K562 (cell line): ENCODE data around the gene RPL36AL. TPM values are rescaled to one million over a fixed set of nuclear protein-coding genes. Genes with fewer than 3 reads are reported as not detected.

Source experiments
- E2F3 ChIP-seq: fragments of 250-450 bp; sonication (Bioruptor Pico); IDR thresholded peaks from 2 replicates; pipeline ENCODE4 v1.4.0; 2020; ENCODE audit warnings: mild to moderate bottlenecking
- ETV6 ChIP-seq, 3 experiments: fragments of 150-350 bp in 1 of 3; sonication (generic) in 1 of 3; formaldehyde crosslinking in 1 of 3; IDR thresholded peaks; 2 replicates each; pipeline versions ENCODE4 v1.6.1 to v1.8.0; 2014 to 2022; ENCODE audit warnings: borderline replicate concordance in 2 of 3, low read depth in 2 of 3, antibody characterized with exemption in 1 of 3, low read length in 1 of 3, mild to moderate bottlenecking in 1 of 3, missing genetic modification reagents in 1 of 3
- GABPB1 ChIP-seq: sonication (generic); formaldehyde crosslinking; IDR thresholded peaks from 2 replicates; pipeline ENCODE4 v1.8.0; 2022; ENCODE audit warnings: mild to moderate bottlenecking, missing genetic modification reagents
- HCFC1 ChIP-seq: IDR thresholded peaks from 2 replicates; pipeline ENCODE4 v1.6.1; 2012; ENCODE audit warnings: low read depth, low read length, improper control_type of control experiment
- HSF4 ChIP-seq: fragments of 250-450 bp; sonication (Bioruptor Pico); IDR thresholded peaks from 2 replicates; pipeline ENCODE4 v2.1.2; 2022; ENCODE audit warnings: mild to moderate bottlenecking, moderate library complexity, borderline replicate concordance
- KLF1 ChIP-seq: fragments of 450-650 bp; IDR thresholded peaks from 2 replicates; pipeline ENCODE4 v1.6.1; 2016; ENCODE audit warnings: missing genetic modification characterization, missing compliant biosample characterization
- MCM2 ChIP-seq: fragments of 450-650 bp; IDR thresholded peaks from 2 replicates; pipeline ENCODE4 v1.6.1; 2017; ENCODE audit warnings: low read depth, mild to moderate bottlenecking
- MYBL2 ChIP-seq, 2 experiments: fragments of 450-650 bp in 1 of 2; sonication (generic) in 1 of 2; formaldehyde crosslinking in 1 of 2; IDR thresholded peaks; 2 replicates each; pipeline versions ENCODE4 v1.6.1 to v1.8.1; 2017 to 2022; ENCODE audit warnings: borderline replicate concordance in 1 of 2, inconsistent platforms in 1 of 2, low read depth in 1 of 2, mild to moderate bottlenecking in 1 of 2, missing genetic modification reagents in 1 of 2, moderate library complexity in 1 of 2
- RAD21 ChIP-seq, 2 experiments: fragments of 250-450 bp in 1 of 2; fragments of 450-650 bp in 1 of 2; sonication (Bioruptor Pico) in 1 of 2; formaldehyde crosslinking in 1 of 2; IDR thresholded peaks in 1 of 2; conservative IDR thresholded peaks in 1 of 2; 2 replicates each; pipeline versions ENCODE4 v1.4.0 to v1.8.0; 2020 to 2022; ENCODE audit warnings: mild to moderate bottlenecking in 2 of 2, moderate library complexity in 1 of 2
- SMC3 ChIP-seq: conservative IDR thresholded peaks from 2 replicates; pipeline ENCODE4 v1.6.1; 2011; ENCODE audit warnings: low read depth, low read length, improper control_type of control experiment; ENCODE audit not compliant: insufficient read depth
- SRSF1 ChIP-seq: fragments of 200-400 bp; formaldehyde crosslinking; IDR thresholded peaks from 2 replicates; pipeline ENCODE4 v1.6.1; 2017; ENCODE audit warnings: mild to moderate bottlenecking, low read depth, low read length, moderate library complexity
- SRSF7 ChIP-seq: fragments of 200-400 bp; formaldehyde crosslinking; optimal IDR thresholded peaks from 2 replicates; pipeline ENCODE3; 2017; ENCODE audit warnings: mild to moderate bottlenecking, low read depth, low read length
- SUPT5H ChIP-seq: fragments of 450-650 bp; IDR thresholded peaks from 2 replicates; pipeline ENCODE4 v1.6.1; 2016
- TEAD4 ChIP-seq, 2 experiments: sonication (generic) in 1 of 2; formaldehyde crosslinking in 1 of 2; IDR thresholded peaks; 2 replicates each; pipeline versions ENCODE4 v1.6.1 to v1.8.0; 2012 to 2022; ENCODE audit warnings: borderline replicate concordance in 1 of 2, inconsistent platforms in 1 of 2, low read length in 1 of 2, mild to moderate bottlenecking in 1 of 2, missing genetic modification reagents in 1 of 2
- TGIF2 ChIP-seq: sonication (generic); formaldehyde crosslinking; IDR thresholded peaks from 2 replicates; pipeline ENCODE4 v1.8.1; 2022; ENCODE audit warnings: mild to moderate bottlenecking, missing genetic modification reagents, moderate library complexity
- XRCC3 ChIP-seq: fragments of 450-650 bp; IDR thresholded peaks from 2 replicates; pipeline ENCODE4 v1.6.1; 2017; ENCODE audit warnings: mild to moderate bottlenecking, moderate library complexity
- ZNF592 ChIP-seq: fragments of 450-650 bp; IDR thresholded peaks from 2 replicates; pipeline ENCODE4 v1.6.1; 2017; ENCODE audit warnings: antibody characterized with exemption, mild to moderate bottlenecking
- ZNF707 ChIP-seq: fragments of 250-450 bp; sonication (Bioruptor Pico); conservative IDR thresholded peaks from 2 replicates; pipeline ENCODE4 v1.8.0; 2022; ENCODE audit warnings: inconsistent platforms, mild to moderate bottlenecking, moderate library complexity
- polyA plus RNA-seq, 8 experiments: library from polyadenylated mRNA; depleted of rRNA in 4 of 8; stranded (reverse) in 5 of 8; unstranded in 3 of 8; fragments of >200 nt; fragmentation: Nextera tagmentation in 2 of 8; fragmentation: Illumina TruSeq in 1 of 8; extraction: Ambion mirVana in 2 of 8; extraction: Trizol in 1 of 8; gene quantifications; 2 replicates each; pipeline versions ENCODE4 v1.2.1 to v1.2.3, GENCODE V29; 2011 to 2014; ENCODE audit warnings: inconsistent platforms in 1 of 8, missing spikeins in 1 of 8
- total RNA-seq, 7 experiments: library from RNA; depleted of rRNA in 6 of 7; stranded (reverse); fragments of >200 nt in 6 of 7; fragmentation: Illumina TruSeq in 2 of 7; extraction: Trizol in 2 of 7; gene quantifications; 2 replicates each; pipeline versions ENCODE4 v1.2.1 to v1.2.3, GENCODE V29; 2011 to 2021; ENCODE audit warnings: low replicate concordance in 1 of 7
- TF ChIP-seq, protein P1 (sequence below), 2 experiments: fragments of 250-450 bp in 1 of 2; fragments of 450-650 bp in 1 of 2; sonication (Bioruptor Pico) in 1 of 2; IDR thresholded peaks; 2 replicates each; pipeline versions ENCODE4 v1.6.1 to v1.8.0; 2016 to 2021; ENCODE audit warnings: mild to moderate bottlenecking in 2 of 2, moderate library complexity in 2 of 2, missing compliant biosample characterization in 1 of 2, missing genetic modification characterization in 1 of 2
- TF ChIP-seq, protein P2 (sequence below): sonication (generic); formaldehyde crosslinking; IDR thresholded peaks from 2 replicates; pipeline ENCODE4 v1.8.0; 2022; ENCODE audit warnings: missing genetic modification reagents, mild to moderate bottlenecking, borderline replicate concordance

Gene RPL36AL
- total and polyA plus RNA-seq, 9 of the 15 experiments (the other 6 are each of a cell fraction or from before 2014, with no cell fraction given): 146 to 674 (median 360) TPM

DNA sequence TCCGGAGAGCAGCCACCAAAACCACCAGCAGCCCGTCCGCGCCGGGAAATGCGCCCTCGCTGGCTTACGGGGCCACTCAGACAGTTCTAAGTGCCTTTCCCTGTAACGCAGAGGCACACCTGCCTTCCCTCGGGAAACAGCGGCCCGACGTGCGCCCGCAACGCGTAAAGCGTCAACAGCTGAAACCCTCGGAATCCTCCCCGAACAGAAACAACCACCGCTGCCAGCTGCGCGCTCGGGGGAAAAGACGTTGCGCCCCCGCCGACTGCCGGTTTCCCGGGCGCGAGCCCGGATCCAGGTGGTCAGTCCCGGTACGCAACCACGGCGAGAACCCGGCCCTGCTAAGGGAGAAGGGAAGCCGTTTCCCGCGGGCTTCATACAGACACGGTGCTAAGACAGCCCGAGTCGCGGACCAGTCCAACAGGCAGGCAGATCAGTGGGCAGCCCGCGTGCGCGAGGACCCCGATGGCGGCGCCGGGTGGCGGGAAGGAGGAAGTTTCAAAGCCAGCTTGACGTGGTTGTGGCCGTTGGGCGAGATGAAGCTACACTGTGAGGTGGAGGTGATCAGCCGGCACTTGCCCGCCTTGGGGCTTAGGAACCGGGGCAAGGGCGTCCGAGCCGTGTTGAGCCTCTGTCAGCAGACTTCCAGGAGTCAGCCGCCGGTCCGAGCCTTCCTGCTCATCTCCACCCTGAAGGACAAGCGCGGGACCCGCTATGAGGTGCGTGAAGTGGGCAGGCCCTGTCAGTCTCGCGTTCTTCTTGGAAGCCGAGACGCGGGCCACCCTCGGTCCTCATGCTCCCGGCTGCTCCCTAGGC, 21.7 kb downstream of the RPL36AL start, which contains the start of gene LRR1 (continued):
- TF ChIP-seq SRSF1 (no peak), TEAD4 (IDR thresholded peaks at IDR 0.05; ENCODE audit: low read length) (no peak; the same call in none of the 2 replicates), TEAD4 (CRISPR knock-in tag; IDR thresholded peaks at IDR 0.05; ENCODE audit: borderline replicate concordance) (no peak), MYBL2 (IDR thresholded peaks at IDR 0.05; ENCODE audit: low read depth) (peak; percentile 88), MYBL2 (CRISPR knock-in tag; IDR thresholded peaks at IDR 0.05; ENCODE audit: borderline replicate concordance) (no peak), ZNF707 (CRISPR knock-in tag) (no peak), ZNF592 (peak; percentile 46; the same call in 1 of the 2 replicates), HSF4 (CRISPR knock-in tag) (no peak), SRSF7 (no peak), MCM2 (no peak), RAD21 (CRISPR knock-in tag; conservative IDR thresholded peaks at IDR 0.05 in 1 of 2, IDR thresholded peaks at IDR 0.05 in 1 of 2) (no peak), HCFC1 (no peak), KLF1 (no peak), SMC3 (no peak), E2F3 (CRISPR knock-in tag) (peak; percentile 71; the same call in 1 of the 2 replicates), XRCC3 (no peak), SUPT5H (peak; percentile 90), ETV6 (IDR thresholded peaks at IDR 0.05; ENCODE audit: borderline replicate concordance in 1 of 2, low read depth in 2 of 2, low read length in 1 of 2) (no peak), ETV6 (CRISPR knock-in tag; IDR thresholded peaks at IDR 0.05; ENCODE audit: borderline replicate concordance) (no peak), TGIF2 (CRISPR knock-in tag) (no peak), GABPB1 (CRISPR knock-in tag) (peak; percentile 15; the same call in 1 of the 2 replicates)
- TF ChIP-seq, protein P1, sequence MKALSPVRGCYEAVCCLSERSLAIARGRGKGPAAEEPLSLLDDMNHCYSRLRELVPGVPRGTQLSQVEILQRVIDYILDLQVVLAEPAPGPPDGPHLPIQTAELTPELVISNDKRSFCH (CRISPR knock-in tag; IDR thresholded peaks at IDR 0.05): no peak
- TF ChIP-seq, protein P1 (tag; IDR thresholded peaks at IDR 0.05): no peak
- TF ChIP-seq, protein P2, sequence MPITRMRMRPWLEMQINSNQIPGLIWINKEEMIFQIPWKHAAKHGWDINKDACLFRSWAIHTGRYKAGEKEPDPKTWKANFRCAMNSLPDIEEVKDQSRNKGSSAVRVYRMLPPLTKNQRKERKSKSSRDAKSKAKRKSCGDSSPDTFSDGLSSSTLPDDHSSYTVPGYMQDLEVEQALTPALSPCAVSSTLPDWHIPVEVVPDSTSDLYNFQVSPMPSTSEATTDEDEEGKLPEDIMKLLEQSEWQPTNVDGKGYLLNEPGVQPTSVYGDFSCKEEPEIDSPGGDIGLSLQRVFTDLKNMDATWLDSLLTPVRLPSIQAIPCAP: no peak
